ENCODE data around the gene CTCFL.
"Not testable (repeated sequence)": the region's sequence is repeated elsewhere in the genome, so short reads cannot be mapped to it uniquely, and the experiment has no call there.

Gene CTCFL

GRCh38 chr20:57536120-57536708, 11.3 kb upstream of the CTCFL start:
- DNase-seq (ENCODE audit: low read depth) = no peak

GRCh38 chr20:57535297-57535696, 10.4 kb upstream of the CTCFL start:
- DNase-seq (ENCODE audit: low read depth) = no peak

DNA sequence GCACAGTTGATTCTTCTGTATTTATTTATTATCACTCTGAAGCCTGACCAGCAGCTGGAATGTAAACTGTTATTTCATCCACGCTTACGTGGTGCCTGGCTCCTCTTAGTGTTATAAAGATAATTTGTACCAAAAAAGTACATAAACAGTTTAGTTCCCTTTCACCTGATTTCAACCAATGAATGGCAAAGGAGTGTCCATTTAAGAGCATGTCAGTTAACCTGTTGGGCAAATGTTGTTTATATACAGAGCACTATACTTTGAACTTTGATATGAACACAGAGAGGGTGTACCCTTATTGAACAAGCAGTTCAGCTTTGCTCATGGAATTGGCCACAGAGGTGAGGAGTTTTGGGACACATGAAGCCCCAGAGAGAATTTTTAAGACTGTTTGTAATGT, 7.2 kb upstream of the CTCFL start:
- no peak for DNase-seq (ENCODE audit: low read depth)

DNA sequence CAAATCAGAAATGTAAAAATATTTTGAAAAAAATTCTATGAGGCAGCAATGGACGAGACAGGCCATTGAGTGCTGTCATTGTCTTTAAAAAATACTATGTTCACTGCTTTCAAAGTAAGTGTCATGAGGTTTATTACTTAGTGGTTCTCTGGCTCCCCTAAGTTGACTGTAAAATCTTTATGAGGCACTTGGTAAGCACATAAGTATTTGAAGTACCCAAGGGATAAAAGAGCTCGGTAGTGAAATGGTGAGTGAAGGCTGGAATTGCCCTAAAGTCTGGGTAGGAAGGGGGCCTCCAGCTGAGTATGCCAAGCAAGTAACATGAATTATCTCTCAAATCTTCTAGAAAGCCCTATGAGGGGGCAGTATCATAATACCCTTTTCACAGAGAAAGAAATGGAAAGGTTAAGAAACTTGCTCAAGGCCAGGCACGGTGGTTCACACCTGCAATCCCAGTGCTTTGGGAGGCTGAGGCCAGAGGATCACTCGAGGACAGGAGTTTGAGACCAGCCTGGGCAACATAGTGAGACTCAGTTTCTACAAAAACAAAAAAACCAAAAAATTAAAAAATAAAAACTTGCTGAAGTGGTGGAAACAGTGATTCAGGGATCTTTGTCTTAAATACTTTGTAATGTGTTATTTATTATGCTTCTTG, 5.5 kb upstream of the CTCFL start:
- no peak for DNase-seq (ENCODE audit: low read depth)

DNA sequence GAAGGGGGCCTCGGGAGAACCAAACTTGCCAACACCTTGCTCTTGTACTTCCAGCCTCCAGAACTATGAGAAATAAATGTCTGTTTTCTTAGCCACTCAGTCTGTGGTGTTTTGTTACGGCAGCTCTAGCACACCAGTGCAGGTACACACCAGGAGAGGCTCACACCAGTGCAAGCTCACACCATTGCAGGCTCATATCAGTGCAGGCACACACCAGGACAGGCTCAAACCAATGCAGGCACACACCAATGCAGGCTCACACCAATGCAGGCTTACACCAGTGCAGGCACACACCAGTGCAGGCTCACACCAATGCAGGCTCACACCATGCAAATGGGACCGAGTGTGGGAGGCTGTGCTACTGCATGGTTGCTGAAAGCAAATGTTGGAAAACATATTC, 4.9 kb upstream of the CTCFL start:
- no peak for DNase-seq (ENCODE audit: low read depth)

- no peak for DNase-seq (ENCODE audit: low read depth)
Measured at GRCh38 chr20:57529160-57529585, 4.2 kb upstream of the CTCFL start.

- no peak for DNase-seq (ENCODE audit: low read depth)
Measured at GRCh38 chr20:57528148-57528547, 3.2 kb upstream of the CTCFL start.

GRCh38 chr20:57527728-57528127, 2.8 kb upstream of the CTCFL start:
- no peak for DNase-seq (ENCODE audit: low read depth)

DNA sequence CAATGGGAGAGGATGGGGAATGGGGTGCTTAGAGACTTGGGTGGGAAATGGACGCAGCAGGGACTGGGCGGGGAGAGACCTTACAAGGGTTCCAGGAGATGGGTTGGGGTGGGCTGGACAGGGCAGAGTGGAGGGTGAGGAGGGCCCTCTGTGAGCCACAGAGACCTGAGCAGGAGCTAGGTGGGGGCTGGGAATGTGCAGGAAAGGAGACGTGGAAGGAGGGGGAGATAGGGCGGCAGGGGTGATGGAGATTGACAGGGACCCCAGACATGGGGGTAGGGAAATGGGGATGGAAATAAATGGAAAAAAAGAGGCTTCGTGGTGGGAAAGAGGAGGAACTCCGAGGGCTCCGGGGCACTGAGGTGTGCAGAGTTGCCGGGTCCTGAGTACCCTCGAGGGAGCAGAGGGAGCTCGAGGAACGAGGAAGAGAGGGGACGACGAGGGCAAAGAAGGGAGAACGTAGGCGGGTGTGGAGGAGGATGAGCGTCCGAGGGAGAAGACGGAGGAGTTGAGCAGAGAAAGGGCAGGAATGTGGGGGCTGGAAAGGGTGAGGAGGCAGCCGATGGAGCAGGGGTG, 2.0 kb upstream of the CTCFL start:
- DNase-seq (ENCODE audit: low read depth) = no peak

DNA sequence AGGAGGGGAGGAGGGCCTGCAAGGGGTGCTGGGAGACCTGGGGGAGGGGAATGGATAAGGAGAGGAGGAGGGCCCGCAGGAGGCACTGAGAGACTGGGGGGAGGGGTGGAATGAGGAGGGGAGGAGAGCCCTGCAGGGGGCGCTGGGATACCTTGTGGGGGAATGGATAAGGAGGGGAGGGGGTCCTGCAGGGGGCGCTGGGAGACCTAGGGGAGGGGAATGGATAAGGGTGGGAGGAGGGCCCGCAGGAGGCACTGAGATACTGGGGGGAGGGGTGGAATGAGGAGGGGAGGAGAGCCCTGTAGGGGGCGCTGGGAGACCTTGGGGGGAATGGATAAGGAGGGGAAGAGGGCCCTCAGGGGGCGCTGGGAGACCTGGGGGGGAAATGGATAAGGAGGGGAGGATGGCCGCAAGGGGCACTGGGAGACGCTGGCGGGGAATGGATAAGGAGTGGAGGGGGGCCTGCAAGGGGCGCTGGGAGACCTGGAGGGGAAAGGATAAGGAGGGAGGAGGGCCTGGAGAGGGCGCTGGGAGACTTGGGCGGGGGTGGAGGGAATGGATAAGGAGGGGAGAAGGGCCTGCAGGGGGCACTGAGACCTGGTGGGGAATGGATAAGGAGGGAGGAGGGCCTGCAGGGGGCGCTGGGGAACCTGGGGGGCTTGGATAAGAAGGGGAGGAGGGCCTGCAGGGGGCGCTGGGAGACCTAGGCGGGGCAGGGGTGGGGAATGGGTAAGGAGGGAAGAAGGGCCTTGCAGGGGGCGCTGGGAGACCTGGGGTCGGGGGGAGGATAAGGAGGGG, 1.3 kb upstream of the CTCFL start:
- no peak for DNase-seq (ENCODE audit: low read depth)

GRCh38 chr20:57525328-57526086, 567 bp upstream of the CTCFL start:
- no peak for DNase-seq (ENCODE audit: low read depth)

GRCh38 chr20:57523782-57524181, 1.2 kb downstream of the CTCFL start:
- DNase-seq (ENCODE audit: low read depth) = no peak

- DNase-seq (ENCODE audit: low read depth) = no peak
Measured at GRCh38 chr20:57522380-57523140, 2.4 kb downstream of the CTCFL start.

DNA sequence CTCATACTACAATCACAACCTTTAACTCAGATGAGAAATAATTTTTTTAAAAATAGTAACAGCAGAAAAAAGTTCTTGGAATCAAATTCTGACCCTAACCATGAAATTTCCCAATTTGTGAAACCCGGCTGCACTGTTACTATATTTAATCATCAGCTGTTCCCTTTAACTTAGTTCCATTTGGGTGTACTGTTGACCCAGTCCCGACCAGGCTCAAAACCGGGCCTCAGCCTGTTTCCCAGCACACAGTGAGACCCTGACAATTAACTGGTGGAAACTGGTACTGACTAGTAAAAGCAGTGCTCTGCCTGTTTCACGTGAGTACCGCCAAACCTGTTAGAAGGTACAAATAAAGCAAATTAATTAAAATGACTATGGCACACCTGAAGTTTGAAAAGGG, 7.0 kb downstream of the CTCFL start:
- DNase-seq (ENCODE audit: low read depth) = no peak

DNA sequence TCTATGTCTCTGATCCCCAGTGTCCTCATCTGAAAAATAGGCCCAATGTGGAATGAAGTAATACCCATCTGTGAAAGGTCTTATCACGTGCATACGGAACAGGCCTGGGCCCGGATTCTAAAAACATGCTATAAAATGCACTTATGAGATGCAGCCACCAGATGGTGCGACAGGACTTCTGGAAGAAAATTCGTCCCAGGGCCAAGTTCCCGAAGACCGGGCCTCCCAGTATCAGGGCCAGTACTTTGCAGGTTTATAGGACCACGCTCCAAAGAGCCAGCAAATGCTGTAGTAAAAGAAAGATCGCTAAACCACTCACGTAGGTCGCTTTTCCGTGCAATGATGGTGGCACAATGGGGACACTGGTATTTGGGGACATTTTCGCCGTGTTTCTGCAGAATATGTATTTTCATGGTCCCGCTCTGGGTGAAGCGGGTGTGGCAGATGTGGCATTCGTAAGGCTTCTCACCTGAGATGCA, 10.6 kb downstream of the CTCFL start:
- peak; percentile 32 for DNase-seq (ENCODE audit: low read depth)

DNA sequence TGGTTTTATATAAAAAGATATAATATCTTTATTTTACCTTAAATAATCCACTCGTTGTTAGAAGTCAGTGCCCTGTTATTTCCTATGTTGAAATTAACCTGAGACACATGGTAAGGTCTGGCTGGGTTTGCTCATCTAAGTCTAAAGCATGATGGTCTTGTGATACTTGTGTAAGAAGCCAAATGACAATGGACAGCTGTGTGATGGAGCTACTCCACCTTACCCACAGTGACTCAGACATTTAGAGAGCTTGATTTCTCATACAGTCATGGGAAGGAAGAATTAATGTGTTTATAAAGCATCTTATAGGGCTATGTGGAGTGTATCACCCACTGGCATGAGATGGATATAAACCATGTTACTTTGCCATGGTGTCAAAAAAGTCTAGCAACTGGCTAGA, 11.7 kb downstream of the CTCFL start:
- no peak for DNase-seq (ENCODE audit: low read depth)

- DNase-seq (ENCODE audit: low read depth) = no peak
Measured at GRCh38 chr20:57512432-57512831, 12.5 kb downstream of the CTCFL start.

DNA sequence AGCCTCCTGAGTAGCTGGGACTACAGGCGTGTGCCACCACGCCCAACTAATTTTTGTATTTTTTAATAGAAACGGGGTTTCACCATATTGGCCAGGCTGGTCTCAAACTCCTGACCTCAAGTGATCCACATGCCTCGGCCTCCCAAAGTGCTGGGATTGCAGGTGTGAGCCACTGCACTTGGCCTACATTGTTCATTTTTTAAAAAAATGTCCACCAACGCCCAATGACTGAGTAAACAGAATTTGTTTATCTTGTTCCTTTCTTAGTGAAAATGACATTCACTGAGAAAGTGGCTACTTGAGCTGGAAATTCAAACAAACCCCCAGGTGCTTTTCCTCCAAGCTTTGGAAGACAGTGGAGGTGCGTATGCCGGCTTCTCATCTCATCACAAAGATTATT, 13.2 kb downstream of the CTCFL start:
- not testable (repeated sequence) for DNase-seq (ENCODE audit: low read depth)

DNA sequence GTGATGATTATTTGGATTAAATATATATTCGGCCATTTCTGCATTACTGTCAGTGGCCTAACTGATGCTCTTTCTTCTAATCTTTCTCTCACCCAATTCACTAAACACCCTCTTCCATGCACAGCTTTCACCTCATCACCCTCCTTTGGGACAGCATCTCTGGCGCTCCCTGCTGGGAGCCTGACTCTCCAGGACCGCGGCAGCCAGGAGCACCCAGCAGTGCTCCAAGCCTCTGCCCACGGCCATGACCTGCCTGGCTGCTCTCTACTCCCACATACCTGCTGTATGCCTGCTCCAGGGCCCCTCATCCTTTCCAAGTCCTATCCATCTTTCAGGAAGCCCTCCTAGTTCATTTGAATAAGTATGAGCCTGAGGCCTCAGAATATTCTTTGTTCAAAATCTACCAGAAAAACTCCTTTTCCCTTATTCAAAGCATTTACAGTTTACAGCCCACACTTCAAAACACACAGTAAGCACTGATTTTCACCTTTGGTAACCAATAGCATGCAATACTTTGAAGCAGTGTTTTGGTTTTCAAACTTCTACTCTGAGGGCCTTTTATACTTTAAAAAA, 15.2 kb downstream of the CTCFL start:
- no peak for DNase-seq (ENCODE audit: low read depth)

- no peak for DNase-seq (ENCODE audit: low read depth)
Measured at GRCh38 chr20:57508831-57509230, 16.1 kb downstream of the CTCFL start.

GRCh38 chr20:57508381-57508780, 16.6 kb downstream of the CTCFL start:
- no peak for DNase-seq (ENCODE audit: low read depth)

All from GM04504 (cell line).